ENCODE data around the gene STK17A. TPM values are rescaled to one million over a fixed set of nuclear protein-coding genes. Genes with fewer than 3 reads are reported as not detected.

Gene STK17A
- total RNA-seq, 3 donors from 2014 or later: 17.9 to 30.0 (median 19.5) TPM

- no peak for TF ChIP-seq CTCF (IDR thresholded peaks at IDR 0.05)
- Histone ChIP-seq H3K4me1 (ENCODE audit: low read depth) (peaks cover 52% of the 10 kb centered on the region), H3K36me3 (ENCODE audit: low read depth) (no peaks in the 10 kb centered on the region), H3K4me3 (no peak overlapping the region), H3K9me3 (no peaks in the 10 kb centered on the region)
- DNase-seq (no peak), ATAC-seq (no peak)
- intact Hi-C loops (cut with DNase I, micrococcal nuclease): loop anchor here in 1 of 2 donors (10.0 kb wide), 1 partner anchor 248 kb away; no protein-coding TSS in a partner anchor
These were observed 3.5 kb downstream of the STK17A start for GRCh38 chr7:43586251-43586900.

- intact Hi-C loops (cut with DNase I, micrococcal nuclease): loop anchor here in 1 of 2 donors (10.0 kb wide), 1 partner anchor 246 kb away; no protein-coding TSS in a partner anchor
- peaks cover 57% of the 10 kb centered on the region for H3K4me1 ChIP-seq (ENCODE audit: low read depth)
- no peak for DNase-seq
These were observed 5.7 kb downstream of the STK17A start for GRCh38 chr7:43588477-43589132.

GRCh38 chr7:43589133-43589478, 6.2 kb downstream of the STK17A start:
- ATAC-seq (peak; percentile 72), DNase-seq (peak in 1 of 3 donors; percentile 35)
- H3K4me3 ChIP-seq: no peak overlapping the region
- intact Hi-C loops (cut with DNase I, micrococcal nuclease): loop anchor here in 1 of 2 donors (10.0 kb wide), 1 partner anchor 246 kb away; no protein-coding TSS in a partner anchor
- no peak for TF ChIP-seq CTCF (IDR thresholded peaks at IDR 0.05)
- peaks cover 57% of the 10 kb centered on the region for H3K4me1 ChIP-seq (ENCODE audit: low read depth)
- H3K9me3 ChIP-seq: no peaks in the 10 kb centered on the region
- H3K36me3 ChIP-seq (ENCODE audit: low read depth): no peaks in the 10 kb centered on the region

More at GRCh38 chr7:43588477-43589132, 5.7 kb downstream of the STK17A start:
- Histone ChIP-seq H3K4me3 (no peak overlapping the region), H3K9me3 (no peaks in the 10 kb centered on the region), H3K36me3 (ENCODE audit: low read depth) (no peaks in the 10 kb centered on the region)
- no peak for ATAC-seq
- TF ChIP-seq CTCF (IDR thresholded peaks at IDR 0.05): no peak

GRCh38 chr7:43589728-43590127, 6.8 kb downstream of the STK17A start:
- H3K4me1 ChIP-seq (ENCODE audit: low read depth): peaks cover 54% of the 10 kb centered on the region

More at GRCh38 chr7:43589728-43590127, 6.8 kb downstream of the STK17A start:
- H3K9me3 ChIP-seq: no peaks in the 10 kb centered on the region
- intact Hi-C loops (cut with DNase I, micrococcal nuclease): loop anchor here in 1 of 2 donors (10.0 kb wide), 1 partner anchor 245 kb away; no protein-coding TSS in a partner anchor
- TF ChIP-seq CTCF (IDR thresholded peaks at IDR 0.05): no peak
- H3K4me3 ChIP-seq: no peak overlapping the region
- DNase-seq (no peak), ATAC-seq (no peak)
- no peaks in the 10 kb centered on the region for H3K36me3 ChIP-seq (ENCODE audit: low read depth)

Data from mucosa of descending colon (tissue), 3 donors.